CD4-positive, alpha-beta memory T cell (primary cell): Measurements from ENCODE around the gene NR3C1. TPM values are rescaled to one million over a fixed set of nuclear protein-coding genes. Genes with fewer than 3 reads are reported as not detected.

Experiments
- CTCF ChIA-PET: fragments of 350-600 bp; sonication (Branson Sonifier 250); formaldehyde crosslinking; loops from one replicate; lab custom pipeline; 2021; ENCODE audit warnings: inconsistent platforms; ENCODE audit not compliant: partially characterized antibody; lab: Charles Lee
- POLR2A ChIA-PET: fragments of 350-600 bp; sonication (Branson Sonifier 250); formaldehyde crosslinking; loops from one replicate; lab custom pipeline; 2021; ENCODE audit not compliant: partially characterized antibody; lab: Charles Lee
- DNase-seq, 5 donors: peaks; one replicate each; pipeline versions ENCODE4 v3.0.0 to v3.0.0-alpha.2; 2020 to 2022; ENCODE audit warnings: mixed read lengths in 1 of 5
- H3K27ac ChIP-seq: one replicate; pipeline ENCODE4 v1.7.0; 2013; ENCODE audit warnings: low read depth, low read length
- H3K27me3 ChIP-seq: 2 replicates; pipeline ENCODE4 v1.7.0; 2013; ENCODE audit warnings: mild to moderate bottlenecking, low read length, moderate library complexity; ENCODE audit not compliant: insufficient read depth
- H3K36me3 ChIP-seq: 2 replicates; pipeline ENCODE4 v1.7.0; 2013; ENCODE audit warnings: mild to moderate bottlenecking, low read length, moderate library complexity; ENCODE audit not compliant: insufficient read depth
- H3K4me1 ChIP-seq: 2 replicates; pipeline ENCODE4 v1.7.0; 2013; ENCODE audit warnings: mild to moderate bottlenecking, low read length, moderate library complexity; ENCODE audit not compliant: insufficient read depth
- H3K4me3 ChIP-seq, 2 donors: one replicate each; pipeline ENCODE4 v1.7.0; 2013; ENCODE audit warnings: low read length in 2 of 2, mild to moderate bottlenecking in 1 of 2
- H3K9me3 ChIP-seq, 2 donors: one replicate each; pipeline ENCODE4 v1.7.0; 2013; ENCODE audit warnings: low read length in 2 of 2, control low read depth in 1 of 2; ENCODE audit not compliant: control insufficient read depth in 1 of 2
- H3K27ac Mint-ChIP-seq, 7 donors: one replicate each; pipeline ENCODE4 v1.8.0; 2020 to 2021; ENCODE audit warnings: mixed read lengths in 7 of 7, mild to moderate bottlenecking in 6 of 7, inconsistent platforms in 3 of 7, moderate library complexity in 3 of 7
- H3K27me3 Mint-ChIP-seq, 2 donors: one replicate each; pipeline ENCODE4 v1.8.0; 2020 to 2021; ENCODE audit warnings: mixed read lengths in 2 of 2
- H3K36me3 Mint-ChIP-seq, 2 donors: one replicate each; pipeline ENCODE4 v1.8.0; 2020 to 2021; ENCODE audit warnings: mixed read lengths in 2 of 2, inconsistent platforms in 1 of 2, mild to moderate bottlenecking in 1 of 2
- H3K4me1 Mint-ChIP-seq, 4 donors: one replicate each; pipeline ENCODE4 v1.8.0; 2020 to 2021; ENCODE audit warnings: mixed read lengths in 4 of 4, mild to moderate bottlenecking in 1 of 4
- H3K4me3 Mint-ChIP-seq, 8 donors: one replicate each; pipeline ENCODE4 v1.8.0; 2020 to 2021; ENCODE audit warnings: mixed read lengths in 8 of 8, mild to moderate bottlenecking in 7 of 8, moderate library complexity in 6 of 8, inconsistent platforms in 3 of 8
- H3K9me3 Mint-ChIP-seq, 8 donors: one replicate each; pipeline ENCODE4 v1.8.0; 2020 to 2021; ENCODE audit warnings: mixed read lengths in 8 of 8, mild to moderate bottlenecking in 5 of 8, inconsistent platforms in 3 of 8, moderate library complexity in 1 of 8
- intact Hi-C: fragments of 100-400 bp; cut with micrococcal nuclease; formaldehyde crosslinking; loops from one replicate; pipeline ENCODE4 v1.15.1; 2023
- polyA plus RNA-seq, 2 donors: library from polyadenylated mRNA; unstranded; fragments of 300-500 nt; fragmentation: Illumina TruSeq; gene quantifications; one replicate each; pipeline ENCODE4 v1.2.3, GENCODE V29; 2021
- total RNA-seq, 2 experiments: library from RNA; stranded (reverse); gene quantifications; one replicate each; pipeline ENCODE4 v1.2.3, GENCODE V29; 2021

Gene NR3C1
- total and polyA plus RNA-seq, 4 experiments from 2014 or later, result 92.0 to 164 (median 143) TPM

DNA sequence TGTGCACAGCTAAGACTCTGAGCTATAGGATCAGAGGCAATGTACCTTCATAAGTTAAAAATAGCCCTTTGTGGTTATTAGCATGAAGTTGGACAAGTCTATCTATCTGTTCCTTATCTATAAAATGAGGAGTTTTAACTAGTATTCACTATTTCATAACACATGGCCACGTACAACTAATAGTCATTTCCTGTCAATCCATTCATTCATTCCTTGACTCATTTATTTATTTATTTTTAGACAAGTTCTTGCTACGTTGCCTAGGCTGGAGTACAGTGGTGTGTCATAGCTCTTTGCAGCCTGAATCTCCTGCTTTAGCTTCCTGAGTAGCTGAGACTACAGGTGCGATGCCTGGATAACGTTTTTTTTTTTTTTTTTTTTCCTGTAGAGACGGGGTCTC lies 92.1 kb downstream of the NR3C1 start:
- Histone ChIP-seq H3K36me3 (peaks cover 34% of the 10 kb centered on the region), H3K27me3 (no peaks in the 10 kb centered on the region), H3K4me3 (no peak overlapping the region), H3K27ac (no peak overlapping the region), H3K4me1 (peaks cover 3% of the 10 kb centered on the region), H3K9me3 (no peaks in the 10 kb centered on the region)
- POLR2A ChIA-PET, result interaction anchor here (1.8 kb wide), 1 partner anchor 66 kb away, joined by 5 read pairs; no protein-coding TSS in a partner anchor
- Mint-ChIP-seq H3K4me3 (no peak overlapping the region), H3K9me3 (peaks cover 0 to 3% (median 0%) of the 10 kb centered on the region in 8 donors), H3K36me3 (peaks cover 62 to 71% of the 10 kb centered on the region in 2 donors), H3K4me1 (peaks cover 7 to 35% (median 20%) of the 10 kb centered on the region in 4 donors), H3K27ac (peak overlapping the region in 2 of 7 donors; percentile 30 to 78), H3K27me3 (no peaks in the 10 kb centered on the region)
- no peak for DNase-seq
- CTCF ChIA-PET, result interaction anchor here (1.0 kb wide), 1 partner anchor 511 kb away, joined by 3 read pairs; no protein-coding TSS in a partner anchor
- intact Hi-C loops, result no loop called here

DNA sequence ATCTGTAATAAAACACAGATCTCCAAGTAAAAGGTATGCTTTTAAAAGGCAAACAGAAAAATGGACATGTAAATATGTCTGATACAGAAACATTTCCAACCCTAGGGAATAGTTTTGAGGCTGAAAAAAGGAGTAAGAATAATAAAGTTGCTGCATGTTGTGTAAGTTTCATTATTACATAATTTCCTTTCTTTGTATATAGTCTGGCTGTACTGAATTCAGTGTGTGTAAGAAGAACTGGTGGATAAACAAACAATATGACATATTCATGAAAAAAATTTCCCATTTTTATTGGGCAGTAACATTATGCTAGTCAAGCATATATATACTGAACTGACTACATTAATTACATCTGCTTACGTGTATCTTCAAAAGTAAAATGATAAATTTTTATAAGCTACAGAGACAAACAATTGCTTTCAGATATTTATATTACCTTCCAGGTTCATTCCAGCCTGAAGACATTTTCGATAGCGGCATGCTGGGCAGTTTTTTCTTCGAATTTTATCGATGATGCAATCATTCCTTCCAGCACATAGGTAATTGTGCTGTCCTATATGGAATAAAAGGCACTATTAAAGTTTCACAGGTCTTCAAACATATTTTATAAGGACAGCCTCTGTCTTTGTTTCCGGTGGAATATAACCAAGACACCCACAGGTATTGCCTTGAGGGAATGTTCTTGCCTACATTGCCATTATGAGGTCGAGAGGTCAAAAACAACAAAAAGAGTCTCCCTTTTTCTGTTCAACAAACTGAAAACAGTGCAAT lies 93.6 kb downstream of the NR3C1 start:
- Mint-ChIP-seq H3K36me3 (peaks cover 77 to 86% of the 10 kb centered on the region in 2 donors), H3K4me3 (no peak overlapping the region), H3K27ac (no peak overlapping the region), H3K4me1 (peaks cover 16 to 38% (median 25%) of the 10 kb centered on the region in 4 donors), H3K27me3 (no peaks in the 10 kb centered on the region), H3K9me3 (peaks cover 0 to 6% (median 0%) of the 10 kb centered on the region in 8 donors)
- intact Hi-C loops, result loop anchor here (5.0 kb wide), 1 partner anchor 872 kb away; no protein-coding TSS in a partner anchor
- ChIA-PET POLR2A (interaction anchor here (1.8 kb wide), 1 partner anchor 67 kb away, joined by 5 read pairs; no protein-coding TSS in a partner anchor), CTCF (no interaction called here)
- no peak for DNase-seq
- no peak overlapping the region for H3K4me3 ChIP-seq
- no peak overlapping the region for H3K27ac ChIP-seq
- no peaks in the 10 kb centered on the region for H3K9me3 ChIP-seq
- H3K27me3 ChIP-seq, result no peaks in the 10 kb centered on the region
- H3K36me3 ChIP-seq, result peaks cover 34% of the 10 kb centered on the region
- H3K4me1 ChIP-seq, result peaks cover 3% of the 10 kb centered on the region

DNA sequence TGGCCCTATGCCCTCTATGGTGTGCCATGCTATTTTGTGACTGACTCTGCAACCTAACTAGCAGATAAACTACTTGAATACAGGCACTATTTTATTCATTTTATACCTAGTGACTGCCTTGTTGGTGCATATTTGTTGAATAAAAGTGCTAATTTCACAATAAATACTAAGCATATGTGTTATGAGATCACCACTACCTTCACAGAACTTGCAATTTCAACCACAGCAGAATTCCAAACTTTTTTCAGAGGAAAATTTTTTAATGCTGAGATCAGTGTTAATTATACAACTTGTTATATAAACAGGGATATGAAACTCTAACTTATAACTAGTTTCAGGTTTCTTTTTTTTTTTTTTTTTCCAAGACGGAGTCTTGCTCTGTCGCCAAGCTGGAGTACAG lies 94.8 kb downstream of the NR3C1 start:
- Mint-ChIP-seq H3K9me3 (peaks cover 0 to 6% (median 0%) of the 10 kb centered on the region in 8 donors), H3K27me3 (no peaks in the 10 kb centered on the region), H3K36me3 (peaks cover 80 to 88% of the 10 kb centered on the region in 2 donors), H3K27ac (peak overlapping the region in 2 of 7 donors; percentile 47 to 78), H3K4me3 (no peak overlapping the region), H3K4me1 (peaks cover 18 to 46% (median 31%) of the 10 kb centered on the region in 4 donors)
- Histone ChIP-seq H3K27ac (no peak overlapping the region), H3K9me3 (no peaks in the 10 kb centered on the region), H3K4me3 (no peak overlapping the region), H3K27me3 (no peaks in the 10 kb centered on the region), H3K4me1 (peaks cover 3% of the 10 kb centered on the region), H3K36me3 (peaks cover 30% of the 10 kb centered on the region)
- CTCF ChIA-PET, result no interaction called here
- POLR2A ChIA-PET, result no interaction called here
- DNase-seq, result no peak
- intact Hi-C loops, result loop anchor here (5.0 kb wide), 1 partner anchor 874 kb away; no protein-coding TSS in a partner anchor

DNA sequence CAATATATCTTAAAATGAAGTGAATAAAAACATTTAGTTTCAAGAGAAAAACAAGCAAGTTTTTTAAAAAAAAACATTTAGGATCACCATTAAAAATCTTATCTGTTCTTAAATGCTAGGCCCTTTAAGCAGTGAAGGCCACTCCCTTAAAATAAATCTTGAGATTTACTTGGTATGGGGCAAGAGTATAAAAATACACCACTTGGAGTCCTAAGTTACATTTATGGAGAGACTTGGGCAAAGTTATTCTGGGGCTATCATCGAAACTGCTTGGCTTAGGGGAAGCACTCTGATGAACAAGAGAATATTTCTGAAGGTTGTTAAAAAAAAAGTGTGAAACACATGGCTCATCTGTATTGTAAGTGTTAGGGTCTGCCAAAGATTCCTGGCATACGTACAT lies 97.4 kb downstream of the NR3C1 start:
- intact Hi-C loops, result loop anchor here (5.0 kb wide), 1 partner anchor 876 kb away; no protein-coding TSS in a partner anchor
- Mint-ChIP-seq H3K4me1 (peaks cover 24 to 36% (median 32%) of the 10 kb centered on the region in 4 donors), H3K9me3 (peaks cover 0 to 6% (median 0%) of the 10 kb centered on the region in 8 donors)

DNA sequence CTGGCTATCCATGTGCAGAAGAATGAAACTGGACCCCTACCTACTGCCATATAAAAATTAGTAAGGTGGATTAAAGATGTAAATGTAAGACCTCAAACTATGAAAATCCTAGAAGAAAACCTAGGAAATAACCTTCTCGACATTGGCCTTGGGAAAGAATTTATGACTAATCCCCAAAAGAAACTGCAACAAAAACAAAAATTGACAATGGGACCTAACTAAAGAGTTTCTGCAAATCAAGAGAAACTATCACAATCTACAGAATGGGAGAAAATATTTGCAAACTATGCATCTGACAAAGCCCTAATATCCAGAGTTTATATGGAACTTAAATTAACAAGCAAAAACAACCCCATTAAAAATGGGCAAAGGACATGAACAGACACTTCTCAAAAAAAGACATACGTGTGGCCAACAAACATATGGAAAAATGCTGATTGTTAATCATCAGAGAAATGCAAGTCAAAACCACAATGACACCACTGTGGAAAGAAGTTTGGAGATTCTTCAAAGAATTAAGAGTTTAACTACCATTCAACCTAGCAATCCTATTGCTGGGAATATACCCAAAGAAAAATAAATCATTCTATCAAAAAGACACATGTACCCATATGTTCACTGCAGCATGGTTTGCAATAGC lies 98.5 kb downstream of the NR3C1 start:
- Histone ChIP-seq H3K9me3 (no peaks in the 10 kb centered on the region), H3K4me3 (no peak overlapping the region), H3K4me1 (peaks cover 3% of the 10 kb centered on the region), H3K36me3 (peaks cover 13% of the 10 kb centered on the region), H3K27ac (no peak overlapping the region), H3K27me3 (no peaks in the 10 kb centered on the region)
- H3K4me1 Mint-ChIP-seq, result peaks cover 24 to 36% (median 32%) of the 10 kb centered on the region in 4 donors
- peak overlapping the region in 3 of 7 donors; percentile 10 to 21 (median 14) for H3K27ac Mint-ChIP-seq
- H3K4me3 Mint-ChIP-seq, result peak overlapping the region in 1 of 8 donors; percentile 27
- POLR2A ChIA-PET, result no interaction called here
- CTCF ChIA-PET, result no interaction called here
- no peaks in the 10 kb centered on the region for H3K27me3 Mint-ChIP-seq
- peaks cover 54 to 77% of the 10 kb centered on the region in 2 donors for H3K36me3 Mint-ChIP-seq
- DNase-seq, result no peak
- intact Hi-C loops, result loop anchor here (5.0 kb wide), 2 partner anchors 97 to 877 kb away; partner anchors contain the start of gene NR3C1
- H3K9me3 Mint-ChIP-seq, result peaks cover 0 to 6% (median 0%) of the 10 kb centered on the region in 8 donors

More for the DNA sequence above, 97.4 kb downstream of the NR3C1 start:
- ChIA-PET CTCF (no interaction called here), POLR2A (no interaction called here)
- Histone ChIP-seq H3K27me3 (no peaks in the 10 kb centered on the region), H3K4me1 (peaks cover 3% of the 10 kb centered on the region), H3K27ac (no peak overlapping the region), H3K4me3 (no peak overlapping the region), H3K36me3 (peaks cover 11% of the 10 kb centered on the region), H3K9me3 (no peaks in the 10 kb centered on the region)
- Mint-ChIP-seq H3K36me3 (peaks cover 56 to 79% of the 10 kb centered on the region in 2 donors), H3K4me3 (no peak overlapping the region), H3K27me3 (no peaks in the 10 kb centered on the region), H3K27ac (no peak overlapping the region)
- no peak for DNase-seq

DNA sequence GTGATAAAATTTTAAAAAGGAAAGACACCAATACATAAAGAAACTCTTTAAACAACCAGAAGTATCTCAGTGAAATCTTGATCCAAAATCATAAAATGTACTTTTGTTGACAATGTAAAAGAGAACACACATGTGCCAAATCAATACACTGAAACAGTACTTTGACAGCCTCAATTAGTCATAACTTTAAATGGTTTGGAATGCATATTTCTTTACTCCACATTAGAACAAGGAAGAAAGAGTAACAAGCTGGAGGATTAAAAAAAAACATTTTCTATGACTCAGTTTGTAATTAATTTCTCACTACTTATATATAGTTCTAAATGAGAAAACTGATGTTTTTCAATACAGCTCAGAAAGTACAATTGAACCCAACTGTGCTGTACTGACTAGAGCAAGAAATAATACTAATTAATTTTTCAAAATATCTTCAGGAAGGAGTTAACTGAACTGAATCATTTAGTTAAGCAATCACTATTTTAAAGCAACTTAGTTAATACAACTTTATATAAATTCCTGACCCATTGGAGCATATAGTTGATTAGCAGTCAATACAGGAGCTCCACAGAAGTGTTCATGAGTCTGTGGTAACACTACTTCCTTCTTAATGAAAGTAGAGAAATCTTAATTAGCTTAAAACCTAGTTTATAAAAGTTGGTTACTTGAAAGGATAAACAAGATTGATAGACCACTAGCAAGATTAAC lies 101.0 kb downstream of the NR3C1 start:
- peaks cover 0 to 3% (median 0%) of the 10 kb centered on the region in 8 donors for H3K9me3 Mint-ChIP-seq
- H3K36me3 ChIP-seq, result peaks cover 17% of the 10 kb centered on the region
- H3K27ac ChIP-seq, result no peak overlapping the region
- DNase-seq, result no peak
- H3K27me3 Mint-ChIP-seq, result no peaks in the 10 kb centered on the region
- ChIA-PET CTCF (no interaction called here), POLR2A (interaction anchor here (1.6 kb wide), 1 partner anchor 101 kb away, joined by 8 read pairs; the partner anchor contains the start of gene NR3C1)
- peak overlapping the region in 1 of 8 donors; percentile 17 for H3K4me3 Mint-ChIP-seq
- H3K4me1 Mint-ChIP-seq, result peaks cover 26 to 34% (median 30%) of the 10 kb centered on the region in 4 donors
- H3K4me1 ChIP-seq, result no peaks in the 10 kb centered on the region
- intact Hi-C loops, result loop anchor here (5.0 kb wide), 1 partner anchor 100 kb away; the partner anchor contains the start of gene NR3C1
- no peaks in the 10 kb centered on the region for H3K9me3 ChIP-seq
- peak overlapping the region in 3 of 7 donors; percentile 7 to 76 (median 48) for H3K27ac Mint-ChIP-seq
- no peak overlapping the region for H3K4me3 ChIP-seq
- H3K27me3 ChIP-seq, result no peaks in the 10 kb centered on the region
- H3K36me3 Mint-ChIP-seq, result peaks cover 46 to 67% of the 10 kb centered on the region in 2 donors
